Gastrocnemius medialis (tissue), 4 donors: ENCODE data around the gene CACNA2D1. TPM values are rescaled to one million over a fixed set of nuclear protein-coding genes. Genes with fewer than 3 reads are reported as not detected.

Experiments used
- ATAC-seq, 2 donors: fragments of 150-250 bp; one replicate each; pipeline ENCODE4 v1.9.1; 2016
- DNase-seq, 2 donors: peaks; one replicate each; pipeline ENCODE4 v3.0.0-alpha.2; 2019
- H3K27ac ChIP-seq, 4 donors: fragments of 200-600 bp; sonication (generic); 1 replicate in 1 of 4; 2 replicates in 3 of 4; pipeline ENCODE4 v1.5.1; 2016 to 2018; ENCODE audit warnings: mild to moderate bottlenecking in 2 of 4, moderate library complexity in 1 of 4
- H3K27me3 ChIP-seq, 3 donors: fragments of 200-600 bp; sonication (generic) in 2 of 3; 1 replicate in 1 of 3; 2 replicates in 2 of 3; pipeline versions ENCODE4 v1.5.1 to v1.6.0; 2016 to 2019; ENCODE audit warnings: mild to moderate bottlenecking in 1 of 3, moderate library complexity in 1 of 3
- H3K36me3 ChIP-seq, 2 donors: fragments of 200-600 bp; sonication (generic) in 1 of 2; one replicate each; pipeline ENCODE4 v1.5.1; 2017 to 2018
- H3K4me1 ChIP-seq, 2 donors: fragments of 200-600 bp; sonication (generic) in 1 of 2; one replicate each; pipeline ENCODE4 v1.5.1; 2016 to 2017; ENCODE audit warnings: mild to moderate bottlenecking in 2 of 2
- H3K4me3 ChIP-seq, 4 donors: fragments of 200-600 bp; sonication (generic) in 3 of 4; 1 replicate in 1 of 4; 2 replicates in 3 of 4; pipeline ENCODE4 v1.5.1; 2016 to 2019; ENCODE audit warnings: mild to moderate bottlenecking in 2 of 4
- H3K9me3 ChIP-seq, 3 donors: fragments of 200-600 bp; sonication (generic) in 2 of 3; 1 replicate in 1 of 3; 2 replicates in 2 of 3; pipeline ENCODE4 v1.5.1; 2016 to 2019
- POLR2A ChIP-seq, 2 donors: fragments of 450-650 bp; IDR thresholded peaks; one replicate each; pipeline ENCODE4 v1.6.1; 2017; ENCODE audit warnings: antibody characterized with exemption in 2 of 2, mild to moderate bottlenecking in 2 of 2, moderate library complexity in 2 of 2
- in situ Hi-C, 4 donors: fragments of 200-750 bp; cut with MboI; loops; one replicate each; pipeline versions ENCODE4 v1.15.0 to v1.8.0; 2017; ENCODE audit warnings: low sequenced_read_pairs in 4 of 4
- intact Hi-C: fragments of 100-400 bp; cut with DNase I; formaldehyde crosslinking; loops from one replicate; pipeline ENCODE4 v1.15.1; 2023; ENCODE audit warnings: low total_unique reads
- total RNA-seq, 4 donors: library from RNA; depleted of rRNA; stranded (reverse); fragments of >200 nt; gene quantifications; one replicate each; pipeline versions ENCODE4 v1.1.0 to v1.2.3, GENCODE V29; 2016
- TF ChIP-seq, protein P1 (sequence below), 5 experiments: fragments of 450-650 bp in 3 of 5; fragments of 200-600 bp in 2 of 5; sonication (generic) in 2 of 5; IDR thresholded peaks in 4 of 5; conservative IDR thresholded peaks in 1 of 5; 1 replicate in 4 of 5; 2 replicates in 1 of 5; pipeline ENCODE4 v1.5.1; 2016 to 2019; ENCODE audit warnings: antibody characterized with exemption in 5 of 5, mild to moderate bottlenecking in 3 of 5, moderate library complexity in 3 of 5

The CACNA2D1 gene
- total RNA-seq, 4 donors from 2014 or later: 83.9 to 157 (median 120) TPM

DNA sequence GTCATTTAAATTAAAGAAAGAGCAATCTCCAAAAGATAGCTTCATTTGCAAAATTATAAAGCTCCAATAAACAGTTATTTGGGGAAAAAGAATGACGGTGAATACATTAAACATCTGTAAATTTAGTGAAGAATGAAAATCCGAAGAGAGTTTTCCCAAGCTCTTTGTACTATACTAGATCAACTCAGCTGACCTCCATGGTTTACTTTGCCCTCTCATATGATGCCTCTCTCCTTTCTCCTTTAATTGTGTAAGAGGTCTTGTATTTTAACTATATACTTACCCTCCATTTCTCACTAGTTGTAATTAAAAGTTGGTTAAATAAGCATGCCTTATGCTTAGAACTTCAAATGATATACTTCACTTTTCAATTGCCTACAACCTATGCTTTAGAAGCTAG lies 125.8 kb downstream of the CACNA2D1 start:
- Histone ChIP-seq H3K27me3 (no peaks in the 10 kb centered on the region), H3K4me1 (peaks cover 67 to 72% of the 10 kb centered on the region in 2 donors), H3K27ac (peak overlapping the region; percentile 79 to 88 (median 84)), H3K36me3 (no peaks in the 10 kb centered on the region), H3K4me3 (peak overlapping the region in 3 of 4 donors; percentile 2 to 41 (median 4)), H3K9me3 (no peaks in the 10 kb centered on the region)
- intact Hi-C loops: loop anchor here (5.0 kb wide), 2 partner anchors 80 to 125 kb away; partner anchors contain the start of gene CACNA2D1
- TF ChIP-seq POLR2A (IDR thresholded peaks at IDR 0.05): no peak
- TF ChIP-seq, protein P1, sequence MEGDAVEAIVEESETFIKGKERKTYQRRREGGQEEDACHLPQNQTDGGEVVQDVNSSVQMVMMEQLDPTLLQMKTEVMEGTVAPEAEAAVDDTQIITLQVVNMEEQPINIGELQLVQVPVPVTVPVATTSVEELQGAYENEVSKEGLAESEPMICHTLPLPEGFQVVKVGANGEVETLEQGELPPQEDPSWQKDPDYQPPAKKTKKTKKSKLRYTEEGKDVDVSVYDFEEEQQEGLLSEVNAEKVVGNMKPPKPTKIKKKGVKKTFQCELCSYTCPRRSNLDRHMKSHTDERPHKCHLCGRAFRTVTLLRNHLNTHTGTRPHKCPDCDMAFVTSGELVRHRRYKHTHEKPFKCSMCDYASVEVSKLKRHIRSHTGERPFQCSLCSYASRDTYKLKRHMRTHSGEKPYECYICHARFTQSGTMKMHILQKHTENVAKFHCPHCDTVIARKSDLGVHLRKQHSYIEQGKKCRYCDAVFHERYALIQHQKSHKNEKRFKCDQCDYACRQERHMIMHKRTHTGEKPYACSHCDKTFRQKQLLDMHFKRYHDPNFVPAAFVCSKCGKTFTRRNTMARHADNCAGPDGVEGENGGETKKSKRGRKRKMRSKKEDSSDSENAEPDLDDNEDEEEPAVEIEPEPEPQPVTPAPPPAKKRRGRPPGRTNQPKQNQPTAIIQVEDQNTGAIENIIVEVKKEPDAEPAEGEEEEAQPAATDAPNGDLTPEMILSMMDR (IDR thresholded peaks at IDR 0.05 in 4 of 5, conservative IDR thresholded peaks at IDR 0.05 in 1 of 5): no peak
- DNase-seq: no peak
- in situ Hi-C loops: no loop called here
- peak; percentile 60 to 78 for ATAC-seq

DNA sequence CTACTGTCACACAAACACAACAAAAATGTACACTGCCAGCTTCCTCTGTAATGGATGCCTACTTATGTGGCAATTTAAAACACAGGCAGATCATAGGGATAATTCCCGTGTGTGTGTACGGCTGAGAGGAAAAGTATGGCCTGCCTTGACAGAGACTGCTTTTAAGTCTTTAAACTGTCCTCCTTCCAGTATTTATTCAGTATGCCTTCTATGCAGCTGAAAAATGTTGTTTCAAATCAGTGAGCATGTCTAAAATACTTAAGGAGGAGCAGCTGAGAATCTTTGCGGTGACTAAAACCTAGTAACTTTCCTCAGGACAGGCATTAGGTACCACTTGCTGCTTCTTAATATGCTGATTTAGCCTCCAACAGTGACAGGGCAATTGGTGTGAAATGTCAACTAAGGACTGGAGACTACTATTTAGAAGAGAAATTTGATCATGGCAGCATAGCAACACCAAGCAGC lies 126.3 kb downstream of the CACNA2D1 start:
- Histone ChIP-seq H3K36me3 (no peaks in the 10 kb centered on the region), H3K27me3 (no peaks in the 10 kb centered on the region), H3K4me3 (peak overlapping the region in 3 of 4 donors; percentile 2 to 41 (median 8)), H3K9me3 (no peaks in the 10 kb centered on the region), H3K4me1 (peaks cover 67 to 72% of the 10 kb centered on the region in 2 donors), H3K27ac (peak overlapping the region; percentile 79 to 88 (median 84))
- peak; percentile 91 to 94 for ATAC-seq
- DNase-seq: peak; percentile 19 to 62
- in situ Hi-C loops: no loop called here
- intact Hi-C loops: loop anchor here (5.0 kb wide), 2 partner anchors 80 to 125 kb away; partner anchors contain the start of gene CACNA2D1
- TF ChIP-seq, protein P1 (IDR thresholded peaks at IDR 0.05 in 4 of 5, conservative IDR thresholded peaks at IDR 0.05 in 1 of 5): no peak

DNA sequence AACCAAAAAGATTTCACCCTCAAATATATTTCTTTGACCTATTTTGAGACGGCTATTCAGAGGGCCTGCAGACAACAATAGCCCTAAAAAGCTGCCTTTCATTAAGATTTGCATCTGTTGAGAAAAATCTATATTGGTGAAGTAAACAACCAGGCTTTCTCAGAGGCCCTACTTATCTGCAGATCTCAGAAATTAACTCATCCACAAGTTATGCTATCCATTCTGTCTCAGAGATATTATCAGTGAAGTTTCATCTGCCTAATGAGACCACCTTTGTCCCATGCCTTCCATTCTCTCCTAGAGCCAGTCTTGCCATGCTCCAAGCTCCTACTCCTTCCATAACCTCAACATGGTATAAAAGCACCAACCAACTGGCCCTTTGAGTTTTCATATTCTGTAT lies 130.3 kb downstream of the CACNA2D1 start:
- Histone ChIP-seq H3K4me1 (peaks cover 45 to 50% of the 10 kb centered on the region in 2 donors), H3K27ac (peak overlapping the region in 2 of 4 donors; percentile 79 to 88), H3K9me3 (no peaks in the 10 kb centered on the region), H3K4me3 (no peak overlapping the region), H3K36me3 (no peaks in the 10 kb centered on the region), H3K27me3 (no peaks in the 10 kb centered on the region)
- TF ChIP-seq, protein P1 (IDR thresholded peaks at IDR 0.05 in 4 of 5, conservative IDR thresholded peaks at IDR 0.05 in 1 of 5): no peak
- TF ChIP-seq POLR2A (IDR thresholded peaks at IDR 0.05): no peak
- DNase-seq (no peak), ATAC-seq (no peak)
- intact Hi-C loops (no loop called here), in situ Hi-C loops (no loop called here)

DNA sequence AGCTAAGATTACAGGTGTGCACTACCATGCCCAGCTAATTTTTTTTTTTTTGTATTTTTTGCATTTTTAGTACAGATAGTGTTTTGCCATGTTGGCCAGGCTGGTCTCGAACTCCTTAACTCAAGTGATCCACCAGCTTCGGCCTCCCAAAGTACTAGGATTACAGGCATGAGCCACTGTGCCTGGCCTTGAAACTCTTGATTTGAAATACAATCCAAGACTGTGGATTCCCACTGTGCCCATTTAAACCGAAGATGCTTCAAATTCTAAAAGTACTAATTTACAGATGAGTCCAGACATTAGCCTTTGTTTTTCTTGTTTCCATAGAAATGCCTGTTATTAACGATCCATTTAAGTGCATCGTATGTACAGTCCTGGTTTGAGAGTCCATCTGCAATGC lies 130.9 kb downstream of the CACNA2D1 start:
- Histone ChIP-seq H3K4me1 (peaks cover 39 to 43% of the 10 kb centered on the region in 2 donors), H3K4me3 (no peak overlapping the region), H3K27me3 (no peaks in the 10 kb centered on the region), H3K9me3 (no peaks in the 10 kb centered on the region), H3K27ac (peak overlapping the region in 1 of 4 donors; percentile 88), H3K36me3 (no peaks in the 10 kb centered on the region)
- DNase-seq (no peak), ATAC-seq (no peak)
- in situ Hi-C loops (no loop called here), intact Hi-C loops (no loop called here)
- no peak for TF ChIP-seq POLR2A (IDR thresholded peaks at IDR 0.05)
- TF ChIP-seq, protein P1 (IDR thresholded peaks at IDR 0.05 in 4 of 5, conservative IDR thresholded peaks at IDR 0.05 in 1 of 5): no peak
